Neural progenitor cell (in vitro differentiated cells): ENCODE data around the gene GKN1.

Experiments
- EZH2 ChIP-seq: fragments of 200-600 bp; sonication (generic); IDR thresholded peaks from 2 replicates; pipeline ENCODE4 v1.6.1; 2017; ENCODE audit warnings: antibody characterized with exemption, mild to moderate bottlenecking, moderate library complexity
- EZH2phosphoT487 ChIP-seq: fragments of 200-600 bp; sonication (generic); IDR thresholded peaks from 2 replicates; pipeline ENCODE4 v1.6.1; 2017; ENCODE audit warnings: antibody characterized with exemption
- TF ChIP-seq, protein P1 (sequence below): fragments of 200-600 bp; sonication (generic); IDR thresholded peaks from 2 replicates; pipeline ENCODE4 v1.5.1; 2017; ENCODE audit warnings: antibody characterized with exemption, mild to moderate bottlenecking

DNA sequence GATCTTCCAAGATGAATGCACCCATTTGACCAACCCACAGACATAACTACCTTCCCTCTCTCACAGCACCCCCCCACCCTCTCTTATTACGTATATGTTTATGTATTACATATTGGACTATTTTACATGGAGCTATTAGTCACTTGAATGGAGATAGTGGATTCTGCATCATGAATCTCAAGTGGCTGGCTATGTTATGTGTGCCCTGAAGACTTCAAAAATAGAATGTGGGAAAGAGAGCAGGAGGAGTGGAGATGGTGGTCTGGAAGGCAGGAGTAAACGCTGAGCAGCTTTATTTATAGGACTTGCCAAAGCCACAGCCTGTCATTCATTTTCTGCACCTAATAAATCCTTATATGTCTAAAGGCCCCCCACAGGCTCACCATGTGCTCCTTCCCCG is 43.4 kb downstream of the GKN1 start:
- TF ChIP-seq EZH2, result no peak
- TF ChIP-seq, protein P1, sequence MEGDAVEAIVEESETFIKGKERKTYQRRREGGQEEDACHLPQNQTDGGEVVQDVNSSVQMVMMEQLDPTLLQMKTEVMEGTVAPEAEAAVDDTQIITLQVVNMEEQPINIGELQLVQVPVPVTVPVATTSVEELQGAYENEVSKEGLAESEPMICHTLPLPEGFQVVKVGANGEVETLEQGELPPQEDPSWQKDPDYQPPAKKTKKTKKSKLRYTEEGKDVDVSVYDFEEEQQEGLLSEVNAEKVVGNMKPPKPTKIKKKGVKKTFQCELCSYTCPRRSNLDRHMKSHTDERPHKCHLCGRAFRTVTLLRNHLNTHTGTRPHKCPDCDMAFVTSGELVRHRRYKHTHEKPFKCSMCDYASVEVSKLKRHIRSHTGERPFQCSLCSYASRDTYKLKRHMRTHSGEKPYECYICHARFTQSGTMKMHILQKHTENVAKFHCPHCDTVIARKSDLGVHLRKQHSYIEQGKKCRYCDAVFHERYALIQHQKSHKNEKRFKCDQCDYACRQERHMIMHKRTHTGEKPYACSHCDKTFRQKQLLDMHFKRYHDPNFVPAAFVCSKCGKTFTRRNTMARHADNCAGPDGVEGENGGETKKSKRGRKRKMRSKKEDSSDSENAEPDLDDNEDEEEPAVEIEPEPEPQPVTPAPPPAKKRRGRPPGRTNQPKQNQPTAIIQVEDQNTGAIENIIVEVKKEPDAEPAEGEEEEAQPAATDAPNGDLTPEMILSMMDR, result no peak
- no peak for TF ChIP-seq EZH2phosphoT487
